Type B pancreatic cell (in vitro differentiated cells): ENCODE measurements around the gene RIMBP2. TPM values are rescaled to one million over a fixed set of nuclear protein-coding genes. Genes with fewer than 3 reads are reported as not detected.

Experiments
- DNase-seq: peaks from one replicate; pipeline ENCODE4 v3.0.0; 2021; ENCODE audit warnings: mixed read lengths; ENCODE audit not compliant: unreplicated experiment; ENCODE audit errors: extremely low spot score
- H3K27ac Mint-ChIP-seq: 2 replicates; pipeline ENCODE4 v1.8.0; 2021; ENCODE audit warnings: mild to moderate bottlenecking, mixed read lengths
- H3K27me3 Mint-ChIP-seq: 2 replicates; pipeline ENCODE4 v1.8.0; 2021; ENCODE audit warnings: mixed read lengths
- H3K36me3 Mint-ChIP-seq: 2 replicates; pipeline ENCODE4 v1.8.0; 2021; ENCODE audit warnings: mixed read lengths
- H3K4me1 Mint-ChIP-seq: one replicate; pipeline ENCODE4 v1.8.0; 2021; ENCODE audit warnings: mixed read lengths; ENCODE audit not compliant: unreplicated experiment
- H3K4me3 Mint-ChIP-seq: 2 replicates; pipeline ENCODE4 v1.8.0; 2021; ENCODE audit warnings: mild to moderate bottlenecking, mixed read lengths
- H3K9me3 Mint-ChIP-seq: 2 replicates; pipeline ENCODE4 v1.8.0; 2021; ENCODE audit warnings: mixed read lengths
- CTCF ChIP-seq: fragments of 200-600 bp; sonication (generic); conservative IDR thresholded peaks from 2 replicates; pipeline ENCODE4 v1.5.0; 2021; ENCODE audit warnings: antibody characterized with exemption, mild to moderate bottlenecking
- total RNA-seq: library from RNA; stranded (reverse); gene quantifications from 2 replicates; pipeline ENCODE4 v1.2.1, GENCODE V29; 2021; ENCODE audit warnings: low replicate concordance

Gene RIMBP2
- total RNA-seq, 1 donor from 2014 or later, result 23.7 TPM

- H3K4me3 Mint-ChIP-seq, result no peak overlapping the region
- H3K9me3 Mint-ChIP-seq, result no peaks in the 10 kb centered on the region
- no peak for TF ChIP-seq CTCF
- H3K27ac Mint-ChIP-seq, result no peak overlapping the region
- peaks cover 9% of the 10 kb centered on the region for H3K4me1 Mint-ChIP-seq
- no peaks in the 10 kb centered on the region for H3K36me3 Mint-ChIP-seq
- peaks cover 13% of the 10 kb centered on the region for H3K27me3 Mint-ChIP-seq
- DNase-seq, result no peak
These were observed 76.3 kb downstream of the RIMBP2 start for GRCh38 chr12:130639476-130640424.

GRCh38 chr12:130636370-130636769, 79.7 kb downstream of the RIMBP2 start:
- Mint-ChIP-seq H3K4me3 (no peak overlapping the region), H3K9me3 (no peaks in the 10 kb centered on the region), H3K4me1 (peaks cover 28% of the 10 kb centered on the region), H3K27ac (no peak overlapping the region), H3K36me3 (no peaks in the 10 kb centered on the region), H3K27me3 (peaks cover 24% of the 10 kb centered on the region)
- no peak for DNase-seq
- TF ChIP-seq CTCF, result no peak

- TF ChIP-seq CTCF, result no peak
- DNase-seq, result no peak
- no peaks in the 10 kb centered on the region for H3K36me3 Mint-ChIP-seq
- no peak overlapping the region for H3K27ac Mint-ChIP-seq
- H3K4me1 Mint-ChIP-seq, result peaks cover 24% of the 10 kb centered on the region
- H3K4me3 Mint-ChIP-seq, result no peak overlapping the region
- H3K27me3 Mint-ChIP-seq, result peaks cover 24% of the 10 kb centered on the region
- H3K9me3 Mint-ChIP-seq, result no peaks in the 10 kb centered on the region
These were observed 81.2 kb downstream of the RIMBP2 start for GRCh38 chr12:130634866-130635265.

GRCh38 chr12:130633771-130634170, 82.3 kb downstream of the RIMBP2 start:
- peak overlapping the region; percentile 67 for H3K27ac Mint-ChIP-seq
- no peaks in the 10 kb centered on the region for H3K9me3 Mint-ChIP-seq
- H3K36me3 Mint-ChIP-seq, result no peaks in the 10 kb centered on the region
- H3K27me3 Mint-ChIP-seq, result peaks cover 24% of the 10 kb centered on the region
- H3K4me1 Mint-ChIP-seq, result peaks cover 19% of the 10 kb centered on the region
- DNase-seq, result no peak
- H3K4me3 Mint-ChIP-seq, result peak overlapping the region; percentile 74
- TF ChIP-seq CTCF, result no peak

GRCh38 chr12:130632642-130633041, 83.5 kb downstream of the RIMBP2 start:
- TF ChIP-seq CTCF, result no peak
- H3K4me1 Mint-ChIP-seq, result peaks cover 19% of the 10 kb centered on the region
- H3K27ac Mint-ChIP-seq, result peak overlapping the region; percentile 62

More at GRCh38 chr12:130632642-130633041, 83.5 kb downstream of the RIMBP2 start:
- no peaks in the 10 kb centered on the region for H3K36me3 Mint-ChIP-seq
- no peaks in the 10 kb centered on the region for H3K9me3 Mint-ChIP-seq
- no peak for DNase-seq
- H3K27me3 Mint-ChIP-seq, result peaks cover 24% of the 10 kb centered on the region
- H3K4me3 Mint-ChIP-seq, result peak overlapping the region; percentile 72
